HG03066 (cell line): ENCODE results near the gene CRIM1.

Experiments used
- ATAC-seq: cut with Tn5 transposase; IDR thresholded peaks from one replicate; pipeline ENCODE4 v1.9.1; 2021; ENCODE audit warnings: low read depth; ENCODE audit not compliant: unreplicated experiment

CRIM1 gene

DNA sequence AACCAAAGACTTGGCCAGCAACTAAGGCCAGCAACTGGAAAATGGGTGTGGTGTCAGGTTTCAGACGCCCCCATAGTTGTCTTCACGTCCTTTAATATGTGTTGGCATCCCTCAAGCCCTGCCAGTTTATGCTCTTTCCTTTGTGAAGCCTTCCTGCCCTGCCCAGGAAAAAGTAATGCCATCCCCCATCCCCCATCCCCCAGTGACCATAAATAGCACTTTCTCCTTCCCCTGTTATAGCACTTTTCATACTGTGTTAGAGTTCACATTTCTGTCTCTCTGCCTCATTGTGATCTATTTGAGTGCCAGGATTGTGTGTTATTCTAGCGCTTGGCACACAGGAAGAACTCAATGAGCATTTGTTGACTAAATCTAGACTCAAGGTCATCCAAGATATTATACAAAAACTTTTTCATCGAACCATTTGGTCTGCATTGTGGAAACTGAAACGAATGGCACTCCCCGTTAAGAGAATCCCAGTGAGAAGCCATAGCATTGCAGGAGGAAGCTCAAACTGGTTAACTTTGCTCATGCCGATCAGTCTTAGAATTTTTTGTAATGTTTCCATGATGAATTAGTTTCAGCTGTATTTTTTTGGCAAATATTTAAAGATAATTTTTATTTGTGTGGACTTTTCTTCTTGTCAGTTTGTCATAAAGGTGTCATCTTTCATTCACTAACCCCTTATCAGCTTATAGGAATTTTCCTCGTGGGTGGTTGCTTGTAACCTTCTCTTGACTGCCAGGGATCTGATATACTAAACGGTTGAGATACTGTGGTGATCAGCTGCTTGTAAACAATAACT lies 15.7 kb downstream of the CRIM1 start:
- ATAC-seq, result no peak

- ATAC-seq, result no peak
Observed at GRCh38 chr2:36371928-36372391, 16.4 kb downstream of the CRIM1 start.

DNA sequence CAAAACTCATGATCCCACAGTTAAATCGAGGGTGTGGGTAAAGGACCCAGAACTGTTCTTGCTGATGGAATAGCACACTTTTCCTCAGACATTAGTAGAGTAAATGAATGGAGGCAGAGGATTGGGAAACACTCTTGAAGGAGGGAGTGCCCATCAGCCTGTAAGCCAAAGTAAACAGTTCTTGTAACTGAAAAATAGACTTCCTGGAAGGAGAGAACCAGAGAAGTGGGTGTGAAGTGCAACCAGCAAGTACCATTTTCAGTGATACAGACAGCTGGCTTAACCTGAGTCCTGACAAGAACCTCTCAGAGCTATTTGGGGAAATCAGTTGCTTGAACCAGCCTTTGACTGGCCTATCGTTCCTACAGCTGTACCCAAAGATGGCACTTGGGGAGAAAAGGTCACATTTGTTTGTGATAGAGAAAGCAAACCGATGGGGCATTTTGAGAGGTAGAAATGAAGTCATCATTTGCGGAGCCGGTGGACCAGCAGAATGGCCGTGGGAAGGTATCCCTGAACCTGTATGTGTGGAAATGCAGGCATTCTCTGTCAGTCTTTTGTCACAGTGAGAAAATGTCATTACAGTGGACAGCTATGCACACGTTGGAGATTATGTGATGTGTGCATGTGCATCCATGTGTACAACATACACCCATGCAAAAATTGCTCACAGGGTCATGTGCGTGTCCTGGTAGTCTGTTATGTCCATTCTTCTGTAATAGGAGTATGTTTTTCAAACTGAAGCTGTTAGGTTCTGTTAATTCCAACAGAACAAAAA lies 17.8 kb downstream of the CRIM1 start:
- no peak for ATAC-seq

- no peak for ATAC-seq
Observed at GRCh38 chr2:36374585-36374984, 19.0 kb downstream of the CRIM1 start.

- no peak for ATAC-seq
Observed at GRCh38 chr2:36376319-36376765, 20.8 kb downstream of the CRIM1 start.

DNA sequence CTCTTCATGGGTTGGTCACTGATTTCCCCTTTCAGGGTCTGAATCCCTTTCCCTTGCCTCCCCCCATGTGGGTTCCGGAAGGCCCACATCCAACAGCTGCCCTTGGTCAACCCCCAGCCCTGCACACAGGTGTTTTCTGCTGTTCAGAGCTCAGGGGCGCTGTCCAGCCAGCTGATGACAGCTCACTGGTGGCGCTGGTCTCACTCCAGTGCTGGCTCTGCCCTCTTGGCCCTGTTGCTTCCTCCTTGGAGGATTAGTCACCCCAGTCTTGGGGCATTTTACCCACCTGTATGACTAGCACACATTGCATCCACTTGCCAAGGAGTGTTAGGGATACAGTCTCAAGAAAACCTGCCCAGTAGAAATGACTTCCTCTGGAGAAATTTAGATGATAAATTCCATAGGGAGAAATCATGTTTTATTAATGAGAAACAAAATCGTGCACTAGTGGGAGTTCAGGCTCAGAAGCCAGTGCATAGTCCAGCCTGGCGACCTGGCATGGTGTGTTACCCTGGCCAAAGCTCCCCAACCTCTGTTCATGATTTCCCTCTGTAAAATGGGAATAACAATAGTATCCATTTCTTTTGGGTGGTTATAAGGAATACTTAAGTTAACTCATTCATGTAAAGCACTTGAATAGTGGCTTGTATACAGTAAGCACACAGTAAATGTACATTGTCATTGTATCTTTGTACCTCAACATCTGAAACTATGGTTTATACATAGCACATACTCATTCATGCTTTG lies 21.6 kb downstream of the CRIM1 start:
- no peak for ATAC-seq

GRCh38 chr2:36379710-36380448 lies 24.3 kb downstream of the CRIM1 start:
- no peak for ATAC-seq

GRCh38 chr2:36380624-36381481 lies 25.3 kb downstream of the CRIM1 start:
- ATAC-seq, result no peak

- ATAC-seq, result no peak
Observed at GRCh38 chr2:36381993-36382392, 26.4 kb downstream of the CRIM1 start.

- ATAC-seq, result no peak
Observed at GRCh38 chr2:36382472-36382871, 26.9 kb downstream of the CRIM1 start.

- ATAC-seq, result no peak
Observed at GRCh38 chr2:36383726-36384125, 28.1 kb downstream of the CRIM1 start.

DNA sequence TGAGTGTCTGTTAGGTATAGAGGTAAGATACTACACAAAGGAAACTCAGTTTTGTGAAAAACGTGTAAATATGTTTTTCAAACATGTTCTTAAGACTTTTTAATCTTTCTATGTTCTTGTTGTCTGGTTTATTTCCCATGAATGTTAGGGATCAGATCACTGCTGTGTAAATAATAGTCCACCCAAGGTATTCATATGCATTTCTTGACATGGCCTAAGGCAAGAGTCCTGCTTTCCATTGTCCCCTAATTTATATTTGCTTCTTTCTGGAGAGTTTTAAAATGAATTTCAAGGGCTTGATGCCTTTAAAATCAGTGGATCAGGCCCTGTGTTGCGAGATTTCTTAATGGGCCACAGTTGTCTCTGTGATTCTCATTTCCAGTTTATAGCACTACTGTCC lies 28.9 kb downstream of the CRIM1 start:
- ATAC-seq, result no peak

- ATAC-seq, result no peak
Observed at GRCh38 chr2:36385603-36386002, 30.0 kb downstream of the CRIM1 start.

DNA sequence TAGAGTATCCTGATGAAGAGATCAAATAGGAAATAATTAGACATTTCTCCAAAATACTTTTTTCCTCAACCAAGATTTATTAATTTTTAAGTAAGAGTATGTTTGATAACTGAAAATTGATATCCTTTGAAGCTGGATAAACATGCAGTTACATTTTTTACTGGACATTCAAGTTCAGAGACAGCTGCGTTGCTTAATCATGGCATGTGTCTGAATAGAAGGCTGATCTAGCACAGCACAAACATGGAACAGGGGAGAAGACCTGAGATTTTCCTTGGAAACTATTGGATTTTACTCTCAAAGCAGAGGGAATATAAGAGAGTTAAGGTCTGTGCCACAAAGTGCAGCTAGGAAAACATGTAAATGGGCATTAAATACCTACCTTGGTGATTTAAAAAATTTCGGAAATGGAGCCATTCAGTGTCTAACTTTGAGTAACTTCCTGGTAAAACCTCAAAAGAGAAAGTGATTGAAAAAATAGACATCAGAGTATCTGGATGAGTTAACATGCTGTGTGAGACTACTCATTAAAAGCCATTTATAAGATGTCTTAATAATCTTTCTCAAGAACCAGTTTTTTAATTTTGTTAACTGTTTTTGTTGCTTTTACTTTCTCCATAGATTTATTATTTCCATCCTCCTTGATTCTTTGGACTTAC lies 31.8 kb downstream of the CRIM1 start:
- ATAC-seq, result no peak

DNA sequence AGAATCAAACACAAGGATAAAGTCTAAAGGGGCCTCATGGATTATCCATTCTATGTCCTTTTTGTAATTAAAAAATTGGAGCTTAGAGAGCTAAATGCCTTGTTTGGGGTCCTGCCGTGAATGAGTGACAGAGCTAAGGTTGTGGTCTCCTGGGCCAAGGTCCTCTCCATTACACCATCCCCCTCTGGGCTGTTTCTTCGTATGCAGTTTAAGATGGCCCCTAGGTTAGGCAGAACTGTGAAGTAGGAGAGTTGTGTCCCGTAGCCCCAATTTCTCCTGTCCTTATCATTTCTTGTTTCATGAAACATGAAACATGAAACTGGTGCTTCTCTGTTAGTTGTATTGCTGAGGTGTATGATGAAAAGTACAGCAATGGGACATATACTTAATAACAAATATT lies 32.9 kb downstream of the CRIM1 start:
- no peak for ATAC-seq

DNA sequence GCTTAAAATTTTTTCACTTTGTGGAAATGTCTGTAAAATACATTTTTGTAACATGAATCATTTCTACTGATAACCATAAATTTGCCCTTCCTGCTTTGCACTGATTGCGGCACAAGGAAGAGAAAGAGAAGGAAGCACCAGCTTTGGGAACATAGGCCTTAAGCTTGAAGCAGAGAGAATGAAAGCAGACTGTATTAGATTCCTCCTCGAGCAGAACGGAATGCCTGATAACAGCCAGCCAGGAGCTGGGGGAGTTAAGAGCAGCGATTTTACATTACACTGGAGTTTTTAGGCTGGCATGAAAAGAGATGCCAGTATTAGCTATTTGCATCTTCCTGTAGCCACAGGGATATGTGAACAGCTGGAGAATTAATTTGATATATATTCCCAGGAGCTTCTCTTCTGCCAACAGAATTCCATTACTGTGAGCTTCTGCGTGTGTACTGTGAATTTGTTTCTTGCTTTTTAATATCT lies 33.5 kb downstream of the CRIM1 start:
- no peak for ATAC-seq

GRCh38 chr2:36389577-36389976 lies 34.0 kb downstream of the CRIM1 start:
- no peak for ATAC-seq

DNA sequence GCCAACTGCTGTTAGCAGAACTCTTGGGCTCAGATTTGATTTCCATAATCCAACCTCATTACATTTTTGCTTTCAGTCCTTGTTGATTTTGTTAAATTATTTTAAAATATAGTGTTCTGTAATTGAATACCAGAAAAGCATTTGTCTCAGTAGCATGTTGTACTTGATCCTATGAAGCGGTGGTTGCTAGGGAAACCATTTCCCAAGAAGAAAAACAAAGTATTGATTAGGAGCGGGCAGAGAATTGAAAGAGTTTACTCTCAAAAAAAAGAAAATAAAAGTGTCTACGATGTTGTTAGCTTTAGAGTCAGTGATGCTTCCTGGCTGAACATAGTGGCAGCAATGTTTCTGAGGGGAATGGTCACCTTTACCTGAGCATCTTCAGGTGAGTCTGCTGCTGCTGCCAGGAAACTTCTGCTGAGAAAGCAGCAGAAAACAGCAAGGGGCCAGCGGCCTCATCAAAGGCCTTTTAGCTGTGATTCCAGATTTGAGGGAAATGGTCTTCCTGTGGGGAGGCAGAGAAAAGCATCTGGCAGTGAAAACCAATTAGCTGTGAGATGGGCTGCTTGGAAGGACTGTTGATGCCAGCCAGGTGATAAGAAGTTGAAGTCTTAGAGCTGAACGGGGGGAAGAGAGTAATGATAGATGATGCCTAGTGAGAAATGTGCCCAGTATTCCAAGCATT lies 37.1 kb downstream of the CRIM1 start:
- ATAC-seq, result no peak
